ENCODE measurements around the gene CNTNAP3. TPM values are rescaled to one million over a fixed set of nuclear protein-coding genes. Genes with fewer than 3 reads are reported as not detected.
A peak's percentile ranks its signal among the peaks of the same experiment; 100 is the strongest.
"Not testable (repeated sequence)": the region's sequence is repeated elsewhere in the genome, so short reads cannot be mapped to it uniquely, and the experiment has no call there.

CNTNAP3 gene
- total RNA-seq, 1 experiment from 2014 or later = 14.3 TPM

- DNase-seq (ENCODE audit: low read depth) = not testable (repeated sequence)
Observed at GRCh38 chr9:39067683-39068082, 220.3 kb downstream of the CNTNAP3 start.

GRCh38 chr9:39062966-39063365 is 225.0 kb downstream of the CNTNAP3 start:
- DNase-seq (ENCODE audit: low read depth) = peak; percentile 19

DNA sequence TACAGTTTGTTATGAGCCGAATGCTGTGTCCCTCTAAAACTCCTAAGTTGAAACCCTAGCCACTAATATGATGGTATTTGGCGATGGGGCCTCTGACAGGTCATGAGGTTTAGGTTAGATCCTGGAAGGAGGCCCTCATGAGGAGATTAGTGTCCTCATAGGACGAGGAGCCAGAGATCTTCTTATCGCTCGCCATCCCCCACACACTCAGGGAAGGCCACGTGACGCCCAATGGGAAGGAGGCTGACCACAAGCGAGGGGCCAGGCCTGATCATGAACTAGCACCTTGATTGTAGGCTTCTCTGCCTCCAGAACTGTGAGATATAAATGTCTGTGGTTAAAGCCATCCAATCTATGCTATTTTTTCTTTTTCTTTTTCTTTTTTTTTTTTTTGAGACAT is 233.5 kb downstream of the CNTNAP3 start:
- not testable (repeated sequence) for DNase-seq (ENCODE audit: low read depth)

GRCh38 chr9:39046833-39047232 is 241.1 kb downstream of the CNTNAP3 start:
- DNase-seq (ENCODE audit: low read depth) = not testable (repeated sequence)

- DNase-seq (ENCODE audit: low read depth) = not testable (repeated sequence)
Observed at GRCh38 chr9:39042352-39042803, 245.6 kb downstream of the CNTNAP3 start.

GRCh38 chr9:39041774-39042173 is 246.2 kb downstream of the CNTNAP3 start:
- DNase-seq (ENCODE audit: low read depth) = not testable (repeated sequence)

DNA sequence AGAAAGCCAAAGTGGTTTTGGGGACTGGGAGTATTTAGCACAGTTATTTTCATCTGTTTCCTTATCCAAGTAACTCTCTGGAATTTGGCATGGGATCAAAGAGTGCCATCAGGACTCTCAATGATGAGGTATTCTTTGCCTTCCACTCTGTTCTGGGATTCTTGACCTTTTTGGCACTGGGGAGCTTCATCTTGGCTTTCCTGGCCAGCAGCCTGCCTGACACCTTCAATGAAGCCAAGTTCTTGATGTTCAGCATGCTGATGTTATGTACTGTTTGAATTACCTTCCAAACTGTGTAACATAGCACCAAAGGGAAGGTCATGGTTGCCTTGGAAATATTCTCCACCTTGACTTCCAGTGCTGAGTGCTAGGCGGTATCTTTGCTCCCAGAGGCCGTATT is 248.8 kb downstream of the CNTNAP3 start:
- not testable (repeated sequence) for DNase-seq (ENCODE audit: low read depth)

DNA sequence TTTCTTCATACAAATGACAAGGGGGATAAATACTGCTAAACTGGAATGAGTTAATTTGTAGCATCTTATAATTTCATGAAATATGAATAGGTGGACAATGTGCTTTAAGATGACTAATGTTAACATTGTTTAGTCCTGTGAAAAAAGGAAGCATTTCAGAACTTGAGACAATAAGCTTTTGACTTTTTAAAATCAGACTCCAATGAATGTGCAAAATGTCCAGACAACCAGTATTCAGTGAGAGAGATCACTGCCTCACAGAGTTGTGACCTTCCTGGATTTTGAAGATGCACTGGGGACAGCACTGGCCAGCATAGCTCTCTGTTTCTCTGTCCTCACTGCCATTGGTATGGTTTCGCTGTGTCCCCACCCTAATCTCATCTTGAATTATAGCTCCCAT is 249.7 kb downstream of the CNTNAP3 start:
- not testable (repeated sequence) for DNase-seq (ENCODE audit: low read depth)

DNA sequence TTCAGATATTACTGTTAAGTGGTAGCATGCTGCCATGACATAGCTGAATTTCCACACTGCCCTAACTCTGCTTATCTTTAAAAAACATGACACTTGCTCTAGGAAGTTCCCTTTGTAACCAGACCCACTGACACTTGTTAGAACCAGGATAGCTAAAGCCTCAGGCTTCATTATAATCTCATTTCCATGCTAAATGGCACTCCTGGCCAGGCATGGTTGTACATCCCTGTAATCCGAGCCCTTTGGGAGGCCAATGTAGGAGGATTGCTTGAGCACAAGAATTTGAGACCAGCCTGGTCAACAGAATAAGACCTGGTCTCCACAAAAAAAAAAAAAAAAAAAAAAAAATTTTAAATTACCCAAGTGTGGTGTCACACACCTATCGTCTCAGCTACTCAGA is 254.1 kb downstream of the CNTNAP3 start:
- DNase-seq (ENCODE audit: low read depth) = peak; percentile 23

DNA sequence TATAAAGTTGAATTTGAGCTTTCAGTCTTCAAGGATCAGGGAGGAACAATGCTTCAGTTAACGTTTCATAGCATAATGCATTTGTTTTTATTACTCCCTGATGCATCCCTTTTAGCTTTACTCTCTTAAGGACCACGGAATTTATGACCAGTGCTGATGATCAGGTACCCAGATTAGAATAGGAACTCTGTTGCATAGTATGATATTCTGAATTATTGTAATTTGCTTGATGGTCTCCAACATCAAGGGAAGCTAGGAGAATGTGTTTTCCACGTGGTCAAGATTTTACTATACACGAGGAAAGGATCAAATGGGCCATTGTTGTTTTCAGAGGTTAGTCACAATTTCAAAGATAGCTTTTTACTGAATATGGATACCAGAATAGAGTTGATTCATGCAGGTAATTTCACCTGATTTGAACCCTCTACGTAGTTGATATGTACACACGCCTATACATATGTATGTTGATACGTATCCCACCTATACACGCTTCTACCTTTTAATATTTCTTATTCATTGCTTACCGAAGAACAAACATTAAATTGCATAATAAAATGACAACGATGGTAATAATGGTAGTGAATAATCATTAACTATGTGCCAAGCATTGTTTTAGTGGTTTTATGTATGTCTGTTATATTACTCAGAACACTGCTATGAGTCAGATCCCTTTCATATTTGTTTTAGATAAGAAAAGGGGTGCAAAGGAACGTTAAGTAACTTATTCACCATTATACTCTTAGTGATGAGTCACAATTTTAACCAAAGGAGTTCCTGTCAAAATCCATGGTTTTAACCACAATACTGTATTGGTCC is 257.6 kb downstream of the CNTNAP3 start:
- DNase-seq (ENCODE audit: low read depth) = peak; percentile 29

- DNase-seq (ENCODE audit: low read depth) = not testable (repeated sequence)
Observed at GRCh38 chr9:39028855-39029254, 259.1 kb downstream of the CNTNAP3 start.

- DNase-seq (ENCODE audit: low read depth) = not testable (repeated sequence)
Observed at GRCh38 chr9:39028168-39028567, 259.8 kb downstream of the CNTNAP3 start.

DNA sequence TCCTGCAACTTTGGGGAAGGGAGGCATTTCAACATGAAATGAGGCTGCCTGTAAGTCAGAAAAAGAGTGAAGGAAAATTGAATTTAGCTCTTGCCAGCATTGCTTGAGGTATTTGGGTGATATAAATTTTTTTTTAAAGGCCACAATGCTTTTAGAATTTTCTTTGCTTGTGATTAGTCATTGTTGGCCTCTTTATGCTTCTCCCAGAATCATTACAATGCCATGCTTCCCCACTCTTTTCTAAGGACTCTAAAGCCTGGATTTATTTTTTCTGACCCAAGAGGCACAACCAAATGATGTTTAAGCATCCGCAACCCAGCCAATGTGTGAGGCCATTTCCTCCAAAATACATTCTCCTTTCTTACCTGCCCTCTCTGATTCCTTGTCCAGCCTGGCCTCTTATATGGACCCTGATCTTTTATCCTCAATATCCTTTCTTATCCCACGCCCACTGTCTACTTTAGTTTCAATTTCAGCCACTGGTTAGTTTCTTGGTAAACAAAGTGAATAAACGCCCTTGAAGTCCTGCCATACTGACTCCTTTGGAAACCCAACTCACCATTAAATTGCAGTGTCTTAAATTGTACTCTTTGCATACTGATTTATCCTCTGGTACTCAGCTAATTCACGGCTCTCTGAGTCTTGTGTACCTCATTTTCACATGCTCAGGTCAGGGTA is 261.9 kb downstream of the CNTNAP3 start:
- peak; percentile 25 for DNase-seq (ENCODE audit: low read depth)

Other genes with a start within 250 kb of the CNTNAP3 start
- 0.03 TPM in 1 of 2 replicates, not detected in the other for gene SPATA31A1, start 67.5 kb upstream of the CNTNAP3 start, total RNA-seq (2014; rRNA removed; shearing (Covaris generic))